GM21528 (cell line): ENCODE measurements around the gene EIF5B.
A peak's percentile ranks its signal among the peaks of the same experiment; 100 is the strongest.
"Not testable (repeated sequence)": the region's sequence is repeated elsewhere in the genome, so short reads cannot be mapped to it uniquely, and the experiment has no call there.

ENCODE experiments used
- ATAC-seq: cut with Tn5 transposase; IDR thresholded peaks from one replicate; pipeline ENCODE4 v1.9.1; 2021; ENCODE audit warnings: mild to moderate bottlenecking, moderate library complexity; ENCODE audit not compliant: unreplicated experiment, low FRiP score

Gene EIF5B

GRCh38 chr2:99337113-99338028 lies at the start of gene EIF5B:
EIF5B (plus strand) TSS chr2:99337389; CDS start chr2:99337555, 166 bp downstream.
- ATAC-seq = peak; percentile 47

GRCh38 chr2:99297994-99298393 lies 39.2 kb upstream of the EIF5B start:
- ATAC-seq = no peak

DNA sequence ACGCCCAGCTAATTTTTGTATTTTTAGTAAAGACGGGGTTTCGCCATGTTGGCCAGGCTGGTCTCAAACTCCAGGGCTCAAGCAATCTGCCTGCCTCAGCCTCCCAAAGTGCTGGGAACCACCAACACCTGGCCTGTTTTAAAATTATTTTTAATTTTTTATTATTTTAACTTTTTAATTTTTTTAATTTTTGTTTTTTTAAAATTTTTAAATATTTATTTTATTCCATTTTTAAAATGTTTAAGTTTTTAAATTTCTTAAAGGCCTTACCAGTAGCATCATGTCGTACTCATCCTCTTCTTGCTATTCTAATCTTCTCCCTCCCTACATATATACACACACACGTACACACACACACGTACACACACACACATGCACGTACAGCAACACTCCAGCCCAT lies 37.6 kb upstream of the EIF5B start:
- no peak for ATAC-seq

GRCh38 chr2:99301097-99301496 lies 36.1 kb upstream of the EIF5B start, which contains the start of gene LYG1:
LYG1 (minus strand) TSS chr2:99301197; CDS start chr2:99295670, 5,527 bp downstream.
- not testable (repeated sequence) for ATAC-seq

DNA sequence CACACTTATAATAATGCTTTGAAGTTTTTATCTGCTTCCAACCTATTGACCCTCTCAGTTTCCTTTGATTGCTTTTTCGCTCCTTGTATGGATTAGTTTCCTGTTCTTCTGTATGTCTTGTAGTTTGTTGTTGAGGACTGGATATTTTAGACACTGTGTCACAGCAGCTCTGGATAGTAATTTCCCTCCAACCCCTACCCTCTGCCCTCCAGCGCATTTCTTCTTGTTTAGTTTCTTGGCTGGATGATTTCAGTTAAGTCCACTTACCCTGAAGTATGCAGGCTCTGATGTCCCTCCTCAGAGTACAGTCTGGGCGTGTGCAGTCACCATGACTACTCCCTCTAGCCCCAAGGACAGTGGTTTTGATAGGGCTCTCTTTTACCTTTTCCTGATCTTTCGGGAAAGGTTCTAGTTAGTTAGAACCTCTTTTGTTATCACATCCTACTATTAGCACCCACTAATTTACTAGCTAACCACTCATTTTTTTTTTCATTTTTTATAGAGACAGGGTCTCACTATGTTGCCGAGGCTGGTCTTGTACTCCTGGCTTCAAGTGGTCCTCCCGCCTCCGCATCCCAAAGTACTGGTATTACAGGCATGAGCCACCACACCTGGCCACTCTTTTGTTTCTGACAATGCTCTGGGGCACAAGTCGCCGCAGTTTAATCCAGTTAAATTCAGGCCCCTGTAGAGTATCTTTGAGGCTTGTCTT lies 19.9 kb upstream of the EIF5B start:
- ATAC-seq = no peak

- ATAC-seq = not testable (repeated sequence)
Observed at GRCh38 chr2:99317873-99318200, 19.4 kb upstream of the EIF5B start.

GRCh38 chr2:99325384-99325783 lies 11.8 kb upstream of the EIF5B start:
- no peak for ATAC-seq

- peak; percentile 76 for ATAC-seq
Observed at GRCh38 chr2:99335911-99336803, 1.0 kb upstream of the EIF5B start, which contains the start of gene TXNDC9. TXNDC9 (minus strand) TSS chr2:99336333; CDS start chr2:99333210, 3,123 bp downstream.

DNA sequence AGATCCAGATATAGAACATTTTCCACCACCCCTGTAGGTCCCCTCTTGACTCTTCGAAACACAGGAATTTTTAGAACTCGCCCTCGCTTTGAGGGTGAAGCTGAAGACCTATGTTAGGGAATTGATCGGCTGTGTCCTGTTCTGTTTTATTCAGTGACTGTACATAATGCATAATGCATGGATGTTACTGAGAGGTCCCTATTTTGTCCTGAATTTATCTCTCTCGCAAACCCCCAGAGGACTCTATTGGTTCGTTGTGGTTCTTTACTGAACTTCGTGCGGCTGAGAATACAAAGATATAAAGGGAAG lies 431 bp upstream of the EIF5B start:
- peak; percentile 11 for ATAC-seq

DNA sequence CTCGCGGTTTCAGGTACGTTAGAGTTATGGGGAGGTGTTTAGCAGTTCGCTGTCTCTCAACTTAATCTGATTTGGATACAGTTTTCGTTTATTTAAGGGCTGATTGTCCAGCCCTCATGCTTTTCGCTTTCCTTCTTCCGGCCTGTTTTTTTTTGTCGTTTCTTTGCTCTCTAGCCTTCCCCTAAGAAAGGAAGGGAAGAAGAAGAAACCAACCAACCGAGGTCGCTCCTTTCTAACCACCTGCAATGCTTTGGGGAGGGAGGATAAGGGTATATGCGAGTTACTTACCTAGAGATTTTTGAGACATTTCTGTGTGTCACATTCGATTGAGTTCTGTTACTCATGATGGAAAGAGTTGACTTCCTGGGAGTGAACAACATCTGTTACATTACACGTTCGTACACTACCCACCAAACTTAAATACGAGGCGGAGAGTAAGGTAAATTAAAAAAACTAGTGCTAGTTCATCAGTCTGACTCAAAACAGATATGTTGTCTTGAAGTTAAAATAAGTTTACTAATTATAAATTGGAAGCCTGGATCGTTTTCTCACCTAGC lies 918 bp downstream of the EIF5B start:
- no peak for ATAC-seq

DNA sequence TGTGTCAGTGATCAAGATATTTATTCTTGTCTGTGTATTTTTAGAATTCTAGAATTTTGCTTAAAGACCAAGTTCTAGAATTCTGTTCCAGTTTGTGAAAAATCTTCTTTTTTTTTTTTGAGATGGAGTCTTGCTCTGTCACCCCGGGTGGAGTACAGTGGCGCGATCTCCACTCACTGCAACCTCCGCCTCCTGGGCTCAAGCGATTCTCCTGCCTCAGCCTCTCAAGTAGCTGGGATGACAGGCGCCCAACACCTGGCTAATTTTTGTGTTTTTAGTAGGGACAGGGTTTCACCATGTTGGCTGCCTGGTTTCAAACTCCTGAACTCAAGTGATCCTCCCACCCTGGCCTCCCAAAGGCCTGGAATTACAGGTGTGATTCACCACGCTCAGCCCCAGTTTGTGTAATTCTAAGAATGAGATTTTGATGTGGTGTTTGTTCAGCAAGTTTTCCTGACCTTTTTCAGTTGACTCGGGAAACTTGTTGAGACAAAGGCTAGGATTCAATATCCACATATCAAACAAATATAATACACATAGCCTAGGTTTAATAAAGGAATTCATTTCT lies 3.6 kb downstream of the EIF5B start:
- ATAC-seq = no peak

DNA sequence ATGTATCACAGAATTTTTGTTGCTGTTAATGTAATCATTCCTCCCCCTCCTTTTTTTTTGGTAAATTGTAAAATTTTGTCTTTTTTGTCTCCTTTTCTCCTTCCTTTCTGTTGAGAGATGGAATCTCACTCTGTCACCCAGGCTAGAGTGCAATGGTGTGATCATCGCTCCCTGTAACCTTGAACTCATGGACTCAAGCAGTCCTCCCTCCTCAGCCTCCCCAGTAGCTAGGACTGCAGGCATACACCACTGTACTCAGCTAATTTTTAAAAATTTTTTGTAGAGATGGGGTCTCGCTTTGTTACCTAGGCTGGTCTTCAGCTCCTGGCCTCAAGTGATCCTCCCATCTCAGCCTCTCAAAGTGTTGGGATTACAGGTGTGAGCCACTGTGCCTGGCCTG lies 5.3 kb downstream of the EIF5B start:
- no peak for ATAC-seq

DNA sequence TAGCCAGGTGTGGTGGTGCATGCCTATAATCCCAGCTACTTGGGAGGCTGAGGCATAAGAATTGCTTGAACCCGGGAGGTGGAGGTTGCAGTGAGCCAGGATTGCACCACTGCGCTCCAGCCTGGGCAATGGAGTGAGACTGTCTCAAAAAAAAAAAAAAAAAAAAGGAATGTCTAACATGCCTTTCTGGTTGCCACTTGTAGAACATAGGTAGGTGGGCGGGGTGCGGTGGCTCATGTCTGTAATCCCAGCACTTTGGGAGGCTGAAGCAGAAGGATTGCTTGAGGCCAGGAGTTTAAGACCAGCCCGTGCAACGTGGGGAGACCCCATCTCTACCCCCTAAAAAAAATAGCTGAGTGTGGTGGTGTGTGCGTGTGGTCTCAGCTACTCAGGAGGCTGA lies 8.3 kb downstream of the EIF5B start:
- not testable (repeated sequence) for ATAC-seq

DNA sequence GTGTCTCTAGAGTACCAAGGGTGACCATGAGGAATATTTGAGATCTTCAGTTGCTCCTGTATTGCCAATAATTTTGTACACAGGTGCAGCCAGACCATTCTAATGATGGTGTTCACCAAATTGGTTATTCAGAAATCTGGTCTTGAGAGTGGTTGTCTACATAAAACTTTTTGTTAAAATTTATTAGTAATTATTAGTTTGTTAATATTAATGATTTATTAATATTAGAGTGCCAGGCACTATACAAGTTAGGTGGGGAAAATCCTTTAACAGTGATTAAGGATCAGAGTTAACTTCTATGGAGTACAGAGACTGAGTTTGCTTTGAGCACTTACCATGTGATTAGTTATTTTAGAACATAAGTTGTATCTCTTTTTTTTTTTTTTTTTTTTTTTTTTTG lies 9.0 kb downstream of the EIF5B start:
- ATAC-seq = no peak

DNA sequence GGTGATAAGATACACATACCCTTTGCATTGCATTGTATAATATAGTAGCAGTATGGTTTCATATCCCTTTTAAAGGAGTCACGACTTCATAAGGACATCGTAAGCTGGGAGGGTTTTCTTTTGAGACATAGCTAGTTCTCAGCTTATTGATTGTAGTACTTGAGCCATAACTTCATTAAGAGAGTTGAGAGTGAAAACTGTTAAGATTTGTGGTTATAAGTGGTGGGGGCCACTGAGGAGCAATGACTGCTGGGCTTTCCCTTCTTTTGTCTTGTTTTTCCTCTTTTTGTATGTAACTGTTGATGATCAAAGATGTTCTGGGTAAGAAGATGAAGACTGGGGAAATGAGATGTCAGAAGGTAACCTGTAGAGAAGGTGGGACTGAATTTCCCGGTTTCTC lies 11.0 kb downstream of the EIF5B start:
- no peak for ATAC-seq

GRCh38 chr2:99350194-99350593 lies 13.0 kb downstream of the EIF5B start:
- ATAC-seq = no peak

GRCh38 chr2:99354070-99354469 lies 16.9 kb downstream of the EIF5B start:
- no peak for ATAC-seq

DNA sequence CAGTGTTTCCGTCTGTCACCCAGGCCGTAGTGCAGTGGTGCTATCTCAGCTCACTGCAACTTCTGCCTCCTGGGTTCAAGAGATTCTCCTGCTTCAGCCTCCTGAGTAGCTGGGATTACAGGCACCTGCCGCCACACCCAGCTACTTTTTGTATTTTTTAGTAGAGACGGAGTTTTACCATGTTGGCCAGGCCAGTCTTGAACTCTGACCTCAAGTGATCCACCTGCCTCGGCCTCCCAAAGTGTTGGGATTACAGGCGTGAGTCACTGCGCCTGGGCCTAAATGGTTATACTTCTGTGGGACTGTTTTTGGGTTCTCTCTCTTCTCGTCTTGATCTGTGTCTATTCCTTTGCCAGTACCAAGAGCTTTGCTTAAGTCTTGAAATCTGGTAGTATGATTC lies 17.6 kb downstream of the EIF5B start:
- ATAC-seq = not testable (repeated sequence)

GRCh38 chr2:99356853-99357252 lies 19.7 kb downstream of the EIF5B start:
- ATAC-seq = no peak

- no peak for ATAC-seq
Observed at GRCh38 chr2:99365661-99366060, 28.5 kb downstream of the EIF5B start.
